Activated CD4-positive, alpha-beta T cell treated with anti-CD3 and anti-CD28 coated beads, Interleukin-2, amount 50 U/mL, for 24 hours (primary cell): ENCODE measurements around the gene SPPL2A.
A peak's percentile ranks its signal among the peaks of the same experiment; 100 is the strongest.
"Not testable (repeated sequence)": the region's sequence is repeated elsewhere in the genome, so short reads cannot be mapped to it uniquely, and the experiment has no call there.

Experiments used
- DNase-seq, 2 donors: peaks; one replicate each; pipeline ENCODE4 v3.0.0-alpha.2; 2020; ENCODE audit warnings: low read depth in 1 of 2, low spot score in 1 of 2

Gene SPPL2A

GRCh38 chr15:50767332-50767861 is 1.9 kb upstream of the SPPL2A start:
- DNase-seq = no peak

- peak in 1 of 2 donors; percentile 55 for DNase-seq
Observed at GRCh38 chr15:50764461-50765194, 878 bp downstream of the SPPL2A start.

- DNase-seq = no peak
Observed at GRCh38 chr15:50758712-50759205, 6.7 kb downstream of the SPPL2A start.

- no peak for DNase-seq
Observed at GRCh38 chr15:50753463-50753862, 12.0 kb downstream of the SPPL2A start.

- no peak for DNase-seq
Observed at GRCh38 chr15:50751394-50751793, 14.1 kb downstream of the SPPL2A start.

- DNase-seq = no peak
Observed at GRCh38 chr15:50750227-50750705, 15.2 kb downstream of the SPPL2A start.

- DNase-seq = no peak
Observed at GRCh38 chr15:50747523-50747922, 18.0 kb downstream of the SPPL2A start.

GRCh38 chr15:50744601-50745000 is 20.9 kb downstream of the SPPL2A start:
- DNase-seq = no peak

- DNase-seq = no peak
Observed at GRCh38 chr15:50740955-50741354, 24.6 kb downstream of the SPPL2A start.

GRCh38 chr15:50736823-50737222 is 28.7 kb downstream of the SPPL2A start:
- no peak for DNase-seq

GRCh38 chr15:50735156-50735555 is 30.4 kb downstream of the SPPL2A start:
- DNase-seq = no peak

- DNase-seq = no peak
Observed at GRCh38 chr15:50726315-50726714, 39.2 kb downstream of the SPPL2A start.

GRCh38 chr15:50718700-50719125 is 46.8 kb downstream of the SPPL2A start:
- DNase-seq = no peak

GRCh38 chr15:50712018-50712417 is 53.5 kb downstream of the SPPL2A start:
- no peak for DNase-seq

- DNase-seq = no peak
Observed at GRCh38 chr15:50710585-50710984, 54.9 kb downstream of the SPPL2A start.

- no peak for DNase-seq
Observed at GRCh38 chr15:50707878-50708427, 57.6 kb downstream of the SPPL2A start.

- no peak for DNase-seq
Observed at GRCh38 chr15:50702762-50703334, 62.7 kb downstream of the SPPL2A start.

GRCh38 chr15:50698101-50698500 is 67.4 kb downstream of the SPPL2A start:
- no peak for DNase-seq

GRCh38 chr15:50697109-50697797 is 68.3 kb downstream of the SPPL2A start:
- DNase-seq = no peak

GRCh38 chr15:50694634-50695165 is 70.8 kb downstream of the SPPL2A start:
- not testable (repeated sequence) for DNase-seq

GRCh38 chr15:50687302-50687902 is 78.1 kb downstream of the SPPL2A start:
- no peak for DNase-seq
